Measurements from ENCODE around the gene AIRE. TPM values are rescaled to one million over a fixed set of nuclear protein-coding genes. Genes with fewer than 3 reads are reported as not detected.
A peak's percentile ranks its signal among the peaks of the same experiment; 100 is the strongest.

AIRE gene
- total RNA-seq, 1 experiment from 2014 or later: 0.17 TPM

DNA sequence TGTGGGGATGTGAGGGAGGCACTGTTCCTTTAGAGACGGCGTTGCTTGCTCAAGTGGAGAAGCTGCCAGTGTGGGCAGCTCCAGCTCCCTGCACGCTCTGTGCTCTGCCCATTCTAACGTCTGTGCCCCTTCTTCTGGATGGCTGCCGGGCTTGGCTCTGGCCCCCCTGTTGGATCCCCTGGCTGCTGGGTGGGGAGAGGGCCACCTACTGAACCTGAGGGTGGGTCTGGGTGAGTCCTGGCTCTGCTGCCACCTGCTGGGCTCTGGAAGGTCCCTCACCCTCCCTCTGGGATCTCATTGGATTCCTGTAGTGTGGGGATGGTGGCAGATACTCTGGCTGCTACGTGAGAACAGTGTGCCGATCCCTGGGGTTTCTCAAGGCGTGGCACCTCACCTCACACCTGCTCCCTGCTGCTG is 19.2 kb downstream of the AIRE start:
- Histone ChIP-seq H3K56ac (ENCODE audit: insufficient read length, low read depth, low read length) (no peak overlapping the region), H4K91ac (ENCODE audit: insufficient read length, low read depth, low read length) (no peak overlapping the region), H4K5ac (ENCODE audit: insufficient read length, low read depth, low read length) (no peak overlapping the region), H4K20me1 (ENCODE audit: control insufficient read depth, insufficient read depth, insufficient read length) (no peaks in the 10 kb centered on the region), H3K79me1 (ENCODE audit: insufficient read depth, low read depth, low read length, poor library complexity, severe bottlenecking) (no peaks in the 10 kb centered on the region), H3K9ac (ENCODE audit: extremely low read depth, insufficient read length, low read length) (no peak overlapping the region), H3K79me2 (ENCODE audit: insufficient read depth, low read length) (no peaks in the 10 kb centered on the region), H3K4me1 (ENCODE audit: insufficient read depth, low read length) (no peaks in the 10 kb centered on the region), H2AK5ac (ENCODE audit: insufficient read length, low read length) (no peak overlapping the region), H3K27me3 (ENCODE audit: insufficient read depth, low read length) (no peaks in the 10 kb centered on the region), H4K8ac (replicated peaks; ENCODE audit: insufficient read length, low read depth, low read length) (no peak overlapping the region), H3T11ph (ENCODE audit: low read length) (no peak overlapping the region), H3K4me2 (ENCODE audit: insufficient read depth, insufficient read length, low read length) (no peak overlapping the region), H2BK15ac (ENCODE audit: low read depth, low read length) (no peak overlapping the region), H3K27ac (ENCODE audit: insufficient read length, low read depth, low read length) (no peak overlapping the region), H3K23me2 (ENCODE audit: insufficient read length, low read depth, low read length, poor library complexity, severe bottlenecking) (peaks cover 5% of the 10 kb centered on the region), H2BK12ac (ENCODE audit: insufficient read length, low read depth, low read length) (no peak overlapping the region), H3K14ac (ENCODE audit: insufficient read depth, low read length) (no peak overlapping the region), H3K4ac (ENCODE audit: low read depth, low read length) (no peak overlapping the region), H2BK20ac (ENCODE audit: low read depth, low read length, poor library complexity, severe bottlenecking) (no peak overlapping the region), H3K9me3 (ENCODE audit: control insufficient read depth, low read depth, low read length) (no peaks in the 10 kb centered on the region), H3K18ac (ENCODE audit: insufficient read length, low read depth, low read length) (no peak overlapping the region), H2BK120ac (ENCODE audit: low read depth, low read length, poor library complexity, severe bottlenecking) (no peak overlapping the region), H2AFZ (ENCODE audit: low read length) (no peak overlapping the region), H2BK5ac (ENCODE audit: insufficient read length, low read length) (no peak overlapping the region), H3K23ac (ENCODE audit: insufficient read length, low read depth, low read length) (no peak overlapping the region)
- no peaks in the 10 kb centered on the region; the same call in none of the 2 replicates for H3K27me3 Mint-ChIP-seq (ENCODE audit: low read depth)
- H3K4me3 Mint-ChIP-seq: no peak overlapping the region
- peaks cover 16 to 36% of the 10 kb centered on the region in 2 experiments for H3K4me1 Mint-ChIP-seq
- peak; percentile 59 for DNase-seq
- peak overlapping the region in 2 of 3 experiments; percentile 40 to 94; a peak in 3 of 7 replicates for H3K27ac Mint-ChIP-seq
- WGBS (ENCODE audit: extremely low coverage, insufficient read length, low lambda C conversion rate): no CpG with 5 or more reads among the region's 8 CpGs
- H3K9me3 Mint-ChIP-seq: no peaks in the 10 kb centered on the region
- TF ChIP-seq, protein P1, sequence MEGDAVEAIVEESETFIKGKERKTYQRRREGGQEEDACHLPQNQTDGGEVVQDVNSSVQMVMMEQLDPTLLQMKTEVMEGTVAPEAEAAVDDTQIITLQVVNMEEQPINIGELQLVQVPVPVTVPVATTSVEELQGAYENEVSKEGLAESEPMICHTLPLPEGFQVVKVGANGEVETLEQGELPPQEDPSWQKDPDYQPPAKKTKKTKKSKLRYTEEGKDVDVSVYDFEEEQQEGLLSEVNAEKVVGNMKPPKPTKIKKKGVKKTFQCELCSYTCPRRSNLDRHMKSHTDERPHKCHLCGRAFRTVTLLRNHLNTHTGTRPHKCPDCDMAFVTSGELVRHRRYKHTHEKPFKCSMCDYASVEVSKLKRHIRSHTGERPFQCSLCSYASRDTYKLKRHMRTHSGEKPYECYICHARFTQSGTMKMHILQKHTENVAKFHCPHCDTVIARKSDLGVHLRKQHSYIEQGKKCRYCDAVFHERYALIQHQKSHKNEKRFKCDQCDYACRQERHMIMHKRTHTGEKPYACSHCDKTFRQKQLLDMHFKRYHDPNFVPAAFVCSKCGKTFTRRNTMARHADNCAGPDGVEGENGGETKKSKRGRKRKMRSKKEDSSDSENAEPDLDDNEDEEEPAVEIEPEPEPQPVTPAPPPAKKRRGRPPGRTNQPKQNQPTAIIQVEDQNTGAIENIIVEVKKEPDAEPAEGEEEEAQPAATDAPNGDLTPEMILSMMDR (conservative IDR thresholded peaks at IDR 0.05): peak; percentile 64
- peaks cover 2 to 17% (median 14%) of the 10 kb centered on the region in 3 experiments; a peak in 6 of 7 replicates for H3K36me3 Mint-ChIP-seq (ENCODE audit: insufficient read depth in 1 of 3, low read depth in 3 of 3)
